Stimulated activated CD8-positive, alpha-beta memory T cell treated with anti-CD3 and anti-CD28 coated beads, Interleukin-15, amount 100 ng/mL, for 4 hours (primary cell): ENCODE data around the gene HPS4.
"Not testable (repeated sequence)": the region's sequence is repeated elsewhere in the genome, so short reads cannot be mapped to it uniquely, and the experiment has no call there.

Experiments used
- DNase-seq, 2 donors: peaks; one replicate each; pipeline ENCODE4 v3.0.0-alpha.2; 2020; ENCODE audit warnings: low read depth in 2 of 2

Gene HPS4

GRCh38 chr22:26443901-26444690 lies 39.5 kb downstream of the HPS4 start:
- DNase-seq, result no peak

- DNase-seq, result no peak
Observed at GRCh38 chr22:26442086-26442756, 41.4 kb downstream of the HPS4 start.

GRCh38 chr22:26439559-26439958 lies 44.0 kb downstream of the HPS4 start:
- DNase-seq, result no peak

GRCh38 chr22:26438776-26439175 lies 44.8 kb downstream of the HPS4 start:
- not testable (repeated sequence) for DNase-seq

GRCh38 chr22:26437694-26438392 lies 45.7 kb downstream of the HPS4 start:
- DNase-seq, result no peak

- DNase-seq, result no peak
Observed at GRCh38 chr22:26436903-26437515, 46.6 kb downstream of the HPS4 start.

DNA sequence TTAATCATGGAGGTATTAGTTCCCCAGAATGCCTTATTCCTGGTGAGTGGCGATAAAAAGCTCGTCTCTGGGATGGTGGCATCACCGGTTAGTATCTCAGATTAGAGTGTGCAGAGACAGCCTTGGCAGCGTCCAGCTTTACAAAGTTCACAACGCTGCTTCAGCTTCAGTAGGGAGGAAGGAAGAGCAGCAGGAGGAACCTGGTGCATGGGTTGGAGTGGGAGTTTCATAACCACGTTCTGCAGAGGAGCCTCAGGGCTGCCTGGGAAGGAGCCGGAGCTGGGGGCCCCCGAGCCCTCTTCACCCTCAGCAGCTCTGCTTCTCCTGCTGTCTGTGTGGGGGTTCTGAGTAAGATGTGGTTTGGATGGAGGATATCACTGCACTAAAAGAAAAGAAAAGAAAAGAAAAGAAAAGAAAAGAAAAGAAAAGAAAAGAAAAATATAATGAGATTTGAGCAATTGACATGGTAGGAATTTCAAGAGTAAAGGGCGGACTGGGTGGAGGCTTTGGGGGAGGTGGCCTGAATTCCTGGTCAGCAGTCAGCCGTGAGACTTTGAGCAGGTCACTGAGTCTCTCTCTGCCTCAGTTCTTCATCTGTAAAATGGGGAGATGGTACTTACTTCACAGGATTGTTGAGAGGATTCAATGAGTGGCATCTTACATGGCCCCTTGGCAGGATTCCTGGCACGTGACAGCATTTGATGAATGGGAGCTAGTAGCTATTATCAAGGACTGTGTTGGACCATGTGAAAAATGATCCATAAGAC lies 48.1 kb downstream of the HPS4 start:
- no peak for DNase-seq

GRCh38 chr22:26433805-26434204 lies 49.8 kb downstream of the HPS4 start:
- no peak for DNase-seq

- no peak for DNase-seq
Observed at GRCh38 chr22:26432619-26433311, 50.8 kb downstream of the HPS4 start.

GRCh38 chr22:26431261-26431995 lies 52.2 kb downstream of the HPS4 start:
- DNase-seq, result no peak

DNA sequence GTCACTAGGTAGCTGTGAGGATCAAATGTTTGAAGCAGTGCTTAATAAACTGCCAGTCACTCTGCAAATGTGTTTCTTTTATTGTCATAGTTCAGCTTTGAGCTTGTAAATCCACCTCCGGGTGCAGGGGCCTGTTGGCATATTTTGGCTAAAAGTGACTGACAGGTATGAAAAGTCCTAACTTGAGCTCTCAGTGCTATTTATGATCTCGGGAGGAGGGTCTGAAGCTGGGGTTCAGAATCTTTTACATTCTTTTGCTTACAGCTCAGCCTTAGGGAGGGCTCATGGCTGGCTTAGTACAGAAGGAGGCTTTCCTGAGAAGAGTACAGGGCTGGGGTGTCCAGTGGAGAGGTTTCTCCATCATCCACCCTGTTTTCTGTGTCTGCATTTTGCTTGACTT lies 53.0 kb downstream of the HPS4 start:
- no peak for DNase-seq

GRCh38 chr22:26429458-26430286 lies 53.9 kb downstream of the HPS4 start:
- DNase-seq, result no peak

- DNase-seq, result peak; percentile 54 to 66
Observed at GRCh38 chr22:26428515-26429457, 54.8 kb downstream of the HPS4 start, which contains the start of gene ASPHD2. TSS of gene ASPHD2 (plus strand) at chr22:26429260. CDS start at chr22:26433616, 4,356 bp downstream.

GRCh38 chr22:26426924-26427323 lies 56.7 kb downstream of the HPS4 start:
- DNase-seq, result no peak

GRCh38 chr22:26418620-26419019 lies 65.0 kb downstream of the HPS4 start:
- no peak for DNase-seq

DNA sequence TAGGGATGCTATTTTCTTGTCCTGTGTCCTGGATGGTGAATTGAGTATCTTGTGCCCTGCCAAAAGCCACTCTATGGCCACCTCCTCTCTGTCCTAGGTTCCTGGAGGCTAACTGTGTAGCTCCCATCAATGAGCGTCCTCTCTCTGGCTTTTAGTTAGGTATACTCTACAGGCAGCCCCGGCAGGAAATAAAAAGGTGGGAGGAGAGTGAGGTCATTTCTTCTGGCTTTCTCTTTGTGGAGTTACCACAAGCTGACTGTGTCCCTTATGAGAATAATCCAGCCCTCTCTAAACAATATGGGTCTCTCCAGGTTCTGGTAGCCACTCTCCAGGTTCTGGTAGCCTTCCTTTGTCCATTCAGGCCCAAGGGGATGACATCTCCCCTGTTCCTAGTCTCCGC lies 66.2 kb downstream of the HPS4 start:
- no peak for DNase-seq

DNA sequence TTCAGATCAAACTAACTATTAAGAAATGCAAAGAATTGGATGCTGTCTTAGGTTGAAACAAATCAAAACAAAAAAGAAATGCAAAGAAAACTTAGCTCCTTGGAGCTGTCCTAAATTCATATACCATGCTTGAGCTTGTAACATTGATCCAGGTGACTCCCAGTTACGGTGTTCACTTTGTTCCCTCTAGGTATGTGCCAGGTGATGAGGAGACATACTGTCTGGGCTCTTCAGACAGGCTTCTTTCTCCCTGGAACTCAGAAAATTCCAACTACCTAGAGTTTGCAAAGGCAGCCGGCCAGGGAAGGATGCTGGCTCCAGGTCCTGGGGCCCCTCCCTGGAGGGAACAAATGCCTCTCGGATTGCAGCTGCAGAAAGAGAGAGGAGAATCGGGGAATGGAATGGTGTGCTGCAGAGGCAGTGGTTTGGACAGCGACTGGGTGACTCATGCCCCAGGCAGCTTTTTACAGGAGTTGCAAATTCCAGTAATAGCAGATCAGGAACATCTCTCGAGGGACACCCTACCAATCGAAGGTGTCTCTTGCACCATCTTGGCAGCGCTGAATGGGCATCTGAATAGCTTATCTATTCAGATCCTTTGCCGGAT lies 66.8 kb downstream of the HPS4 start:
- DNase-seq, result no peak

- DNase-seq, result no peak
Observed at GRCh38 chr22:26416256-26416655, 67.3 kb downstream of the HPS4 start.
